Right renal cortex interstitium (tissue), 3 donors: ENCODE results near the gene RNPEPL1. TPM values are rescaled to one million over a fixed set of nuclear protein-coding genes. Genes with fewer than 3 reads are reported as not detected.

ENCODE experiments used
- DNase-seq, 3 donors: peaks; one replicate each; pipeline ENCODE4 v3.0.0-alpha.2; 2013; ENCODE audit warnings: low read depth in 3 of 3, low spot score in 2 of 3
- polyA plus RNA-seq, 3 donors: library from polyadenylated mRNA; unstranded; fragments of 120-200 nt; gene quantifications; one replicate each; pipeline ENCODE4 v1.2.1, GENCODE V29; 2013; ENCODE audit not compliant: insufficient read length in 3 of 3

The RNPEPL1 gene
- polyA plus RNA-seq, 3 donors = 21.0 to 27.7 (median 25.5) TPM

DNA sequence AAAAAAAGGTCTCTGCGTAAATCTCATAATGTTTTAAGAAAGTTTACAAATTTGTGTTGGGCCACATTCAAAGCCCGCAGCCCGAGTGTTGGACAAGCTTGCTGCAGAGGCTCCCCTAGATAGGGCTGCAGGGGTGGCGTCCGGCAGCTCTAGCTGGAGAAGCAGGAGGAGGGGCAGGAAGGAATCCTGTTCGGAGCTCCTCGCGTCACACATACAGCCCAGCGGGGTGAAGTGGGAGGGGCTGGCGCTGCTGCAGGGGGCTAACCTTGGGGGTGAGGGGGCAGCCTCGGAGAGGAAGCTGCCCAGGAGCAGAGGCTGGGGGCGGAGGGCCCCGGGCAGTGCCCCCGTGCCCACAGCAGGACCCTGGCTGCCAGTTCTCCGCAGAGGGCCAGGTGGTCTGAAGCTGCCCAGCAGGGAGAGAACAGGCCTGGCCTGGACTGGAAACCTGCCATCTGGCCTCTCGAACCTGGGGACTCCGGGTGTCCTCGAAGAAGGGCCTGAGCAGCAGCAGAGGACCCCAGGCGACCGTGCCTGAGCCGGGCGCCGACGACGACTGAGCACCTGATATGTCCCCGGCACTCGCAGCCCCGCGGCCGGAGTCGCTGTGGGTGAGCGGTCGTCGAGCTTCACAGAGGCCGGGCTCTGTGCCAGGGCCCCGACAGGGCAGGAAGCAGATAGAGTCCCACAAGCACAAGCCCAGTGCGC, 54.4 kb downstream of the RNPEPL1 start:
- DNase-seq = no peak

DNA sequence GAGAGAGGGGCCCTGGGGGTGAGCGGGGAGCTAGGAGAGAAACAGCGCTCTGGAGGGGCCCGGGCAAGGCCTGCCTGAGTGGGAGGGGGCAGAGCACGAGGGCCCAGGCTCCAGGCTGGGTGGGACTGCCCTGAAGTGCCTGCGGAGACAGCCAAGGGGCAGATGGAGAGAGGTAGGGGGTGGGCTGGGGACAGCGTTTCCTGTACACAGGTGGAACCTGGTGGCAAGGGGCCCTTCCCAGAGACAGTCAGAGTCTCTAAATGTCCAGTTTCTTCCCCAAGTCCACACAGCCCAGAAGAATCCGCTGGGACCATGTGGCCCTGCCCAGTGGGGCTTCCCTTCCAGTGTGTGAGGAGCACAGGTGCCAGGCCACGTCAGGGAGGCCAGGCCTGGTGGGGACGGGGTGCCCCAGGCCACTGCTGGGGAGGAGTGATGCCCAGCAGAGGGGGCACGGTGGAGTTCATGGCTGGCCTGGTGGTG, 55.3 kb downstream of the RNPEPL1 start:
- no peak for DNase-seq

DNA sequence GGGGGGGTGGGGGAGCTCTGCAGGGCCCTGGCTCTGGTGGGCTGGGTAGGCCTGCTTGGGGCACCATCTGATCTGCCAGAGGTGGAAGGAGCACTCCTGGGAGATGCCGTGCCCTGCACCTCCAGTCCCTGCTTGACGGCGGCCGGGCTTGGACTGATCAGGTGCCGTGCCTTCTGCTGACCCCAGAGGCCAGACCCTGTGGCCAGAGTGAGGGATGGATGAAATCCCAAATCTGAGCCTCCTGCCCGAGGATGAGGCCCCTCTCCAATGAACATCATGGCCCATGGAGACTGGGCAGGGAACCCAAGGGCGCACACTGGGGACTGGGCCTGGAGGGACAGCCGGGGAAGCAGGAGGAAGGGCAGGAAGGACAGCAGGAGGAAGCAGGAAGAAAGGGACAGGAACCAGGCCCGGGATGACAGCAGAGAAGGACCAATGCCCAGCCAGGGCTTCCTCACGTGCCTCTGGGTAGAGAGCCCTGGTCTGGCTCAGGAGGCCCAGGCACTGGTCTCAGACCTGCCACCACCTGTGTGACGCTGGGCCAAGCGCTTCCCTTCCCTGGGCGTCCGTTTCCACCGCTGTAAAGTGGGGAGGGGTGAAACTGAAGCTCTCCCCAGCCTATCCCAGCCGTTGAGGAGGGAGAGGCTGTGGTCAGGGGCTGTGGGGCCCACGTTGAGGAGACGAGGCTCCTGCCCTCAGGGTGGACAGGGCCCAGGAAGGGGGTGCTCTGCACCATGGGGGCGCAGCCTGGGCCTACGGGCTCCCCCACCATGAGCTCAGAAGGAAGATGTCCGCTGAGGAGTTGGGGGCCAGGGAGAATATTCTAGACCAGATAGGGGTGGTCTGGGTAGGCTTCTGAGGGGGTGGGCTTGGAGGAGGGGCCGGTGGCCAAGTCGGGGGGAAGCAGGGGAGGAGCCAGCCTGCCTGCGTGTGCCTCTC, 56.0 kb downstream of the RNPEPL1 start:
- no peak for DNase-seq

- DNase-seq = no peak
Observed at GRCh38 chr2:240624950-240625621, 56.8 kb downstream of the RNPEPL1 start, which contains the start of gene GPR35. GPR35 (plus strand) TSS chr2:240625480; CDS start chr2:240629953, 4,473 bp downstream.

GRCh38 chr2:240626531-240627300, 58.4 kb downstream of the RNPEPL1 start:
- no peak for DNase-seq

DNA sequence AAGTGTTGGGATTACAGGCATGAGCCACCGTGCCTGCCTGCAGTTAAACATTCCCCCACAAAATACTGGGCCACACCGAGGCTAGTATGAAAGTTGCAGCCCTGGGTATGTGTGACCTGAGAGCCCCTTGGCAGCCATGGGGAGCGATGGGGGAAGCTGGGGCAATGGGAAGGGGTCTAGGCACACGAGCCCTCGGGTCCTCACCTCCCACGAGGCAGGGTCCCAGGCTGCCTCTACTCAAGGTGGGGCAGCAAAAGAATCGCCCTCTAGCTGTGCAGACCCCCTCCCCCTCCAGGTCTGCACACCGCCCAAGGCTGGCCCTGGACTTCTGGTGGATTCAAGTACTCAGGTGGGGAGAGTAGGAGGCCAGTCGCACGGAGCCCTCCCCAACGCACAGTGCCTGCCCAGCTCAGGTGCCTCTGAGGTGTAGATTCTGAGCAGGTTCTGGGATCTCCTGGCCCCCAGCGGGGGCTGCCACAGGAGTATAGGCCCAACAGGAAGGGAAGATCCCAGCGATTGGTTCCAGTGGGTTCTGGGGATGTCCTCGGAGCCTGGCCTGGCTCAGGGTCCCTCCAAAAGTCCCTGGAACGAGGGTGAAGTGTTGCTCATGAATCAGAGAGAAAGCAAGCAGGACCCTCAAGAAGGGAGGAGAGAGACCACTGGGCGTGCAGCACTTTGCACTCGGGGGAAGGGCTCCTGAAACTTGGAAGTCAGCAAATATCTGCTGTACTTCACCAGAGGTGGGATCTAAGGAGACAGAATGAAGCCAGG, 59.6 kb downstream of the RNPEPL1 start:
- no peak for DNase-seq

GRCh38 chr2:240628507-240628807, 60.2 kb downstream of the RNPEPL1 start:
- DNase-seq = no peak

- DNase-seq = no peak
Observed at GRCh38 chr2:240628808-240629618, 60.7 kb downstream of the RNPEPL1 start.

GRCh38 chr2:240629619-240629967, 61.3 kb downstream of the RNPEPL1 start:
- DNase-seq = no peak

GRCh38 chr2:240629968-240630770, 61.9 kb downstream of the RNPEPL1 start:
- DNase-seq = no peak

Other genes starting within 250 kb of the RNPEPL1 start
- 10 to 100 TPM; 24.3 to 26.5 (median 25.3) TPM for gene GPC1, start 132.8 kb upstream of the RNPEPL1 start, polyA plus RNA-seq
- gene ANKMY1, start 10.5 kb upstream of the RNPEPL1 start, polyA plus RNA-seq = 10 to 100 TPM in 1 of 3 donors, 1 to 10 TPM in 2; 8.7 to 11.9 (median 9.0) TPM
- 1 to 10 TPM; 6.2 to 7.6 (median 6.2) TPM for gene DUSP28, start 8.1 kb upstream of the RNPEPL1 start, polyA plus RNA-seq
- 10 to 100 TPM; 18.1 to 20.9 (median 18.1) TPM for gene CAPN10, start 18.2 kb downstream of the RNPEPL1 start, polyA plus RNA-seq
- gene GPR35, start 57.0 kb downstream of the RNPEPL1 start, polyA plus RNA-seq = 1 to 10 TPM; 1.2 TPM
- 1 to 10 TPM in 1 of 3 donors, under 1 TPM in 2; 0.14 to 1.4 (median 0.74) TPM for gene AQP12B, start 114.4 kb downstream of the RNPEPL1 start, polyA plus RNA-seq
- under 1 TPM in 2 of 3 donors, not detected in 1; 0.19 to 0.47 TPM for gene AQP12A, start 123.4 kb downstream of the RNPEPL1 start, polyA plus RNA-seq